Mammary epithelial cell (primary cell): ENCODE results near the gene SEC14L2.

Source experiments
- EZH2 ChIP-seq: IDR thresholded peaks from 2 replicates; pipeline ENCODE4 v1.6.1; 2012; ENCODE audit warnings: low read length, inconsistent platforms, borderline replicate concordance
- TF ChIP-seq, protein P1 (sequence below), 2 donors: IDR thresholded peaks in 1 of 2; conservative IDR thresholded peaks in 1 of 2; 2 replicates each; pipeline ENCODE4 v1.5.1; 2011 to 2012; ENCODE audit warnings: inconsistent platforms in 2 of 2, low read length in 2 of 2, mild to moderate bottlenecking in 2 of 2, control low read depth in 1 of 2, low read depth in 1 of 2; ENCODE audit not compliant: insufficient read depth in 1 of 2; ENCODE audit errors: extremely low read depth in 1 of 2

DNA sequence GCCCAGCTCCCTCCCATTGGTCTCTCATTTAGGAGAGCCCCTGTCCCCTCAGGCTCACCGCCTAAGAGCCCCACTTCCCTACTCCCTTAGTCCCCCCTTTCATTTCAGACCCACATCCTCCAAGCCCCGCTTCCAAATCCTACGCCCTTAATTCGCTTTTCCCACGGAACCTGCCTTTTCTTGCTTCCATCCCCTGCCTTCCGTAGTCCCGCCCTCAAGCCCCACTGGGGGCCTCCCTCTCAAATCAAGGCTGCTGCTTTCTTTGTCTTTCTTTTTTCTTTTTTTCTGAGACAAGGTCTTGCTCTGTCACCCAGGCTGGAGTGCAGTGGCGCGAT is 39.6 kb upstream of the SEC14L2 start:
- TF ChIP-seq EZH2: no peak
- TF ChIP-seq, protein P1, sequence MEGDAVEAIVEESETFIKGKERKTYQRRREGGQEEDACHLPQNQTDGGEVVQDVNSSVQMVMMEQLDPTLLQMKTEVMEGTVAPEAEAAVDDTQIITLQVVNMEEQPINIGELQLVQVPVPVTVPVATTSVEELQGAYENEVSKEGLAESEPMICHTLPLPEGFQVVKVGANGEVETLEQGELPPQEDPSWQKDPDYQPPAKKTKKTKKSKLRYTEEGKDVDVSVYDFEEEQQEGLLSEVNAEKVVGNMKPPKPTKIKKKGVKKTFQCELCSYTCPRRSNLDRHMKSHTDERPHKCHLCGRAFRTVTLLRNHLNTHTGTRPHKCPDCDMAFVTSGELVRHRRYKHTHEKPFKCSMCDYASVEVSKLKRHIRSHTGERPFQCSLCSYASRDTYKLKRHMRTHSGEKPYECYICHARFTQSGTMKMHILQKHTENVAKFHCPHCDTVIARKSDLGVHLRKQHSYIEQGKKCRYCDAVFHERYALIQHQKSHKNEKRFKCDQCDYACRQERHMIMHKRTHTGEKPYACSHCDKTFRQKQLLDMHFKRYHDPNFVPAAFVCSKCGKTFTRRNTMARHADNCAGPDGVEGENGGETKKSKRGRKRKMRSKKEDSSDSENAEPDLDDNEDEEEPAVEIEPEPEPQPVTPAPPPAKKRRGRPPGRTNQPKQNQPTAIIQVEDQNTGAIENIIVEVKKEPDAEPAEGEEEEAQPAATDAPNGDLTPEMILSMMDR (conservative IDR thresholded peaks at IDR 0.05 in 1 of 2, IDR thresholded peaks at IDR 0.05 in 1 of 2; ENCODE audit: extremely low read depth in 1 of 2, insufficient read depth in 1 of 2, low read depth in 1 of 2, low read length in 2 of 2): no peak
